Activated CD4-positive, alpha-beta T cell treated with anti-CD3 and anti-CD28 coated beads, Interleukin-10, Interleukin-2, amounts not matched to agents 100 ng/mL and 50 ng/mL, durations not matched to agents 16 hours and 8 hours (primary cell): ENCODE results near the gene HCRT.
"Not testable (repeated sequence)": the region's sequence is repeated elsewhere in the genome, so short reads cannot be mapped to it uniquely, and the experiment has no call there.

Experiments used
- DNase-seq: peaks from one replicate; pipeline ENCODE4 v3.0.0-alpha.2; 2020

Gene HCRT

GRCh38 chr17:42179335-42179734 lies 5.9 kb downstream of the HCRT start:
- no peak for DNase-seq

- DNase-seq: peak; percentile 35
These were observed 6.4 kb downstream of the HCRT start for GRCh38 chr17:42178817-42179216.

- no peak for DNase-seq
These were observed 7.6 kb downstream of the HCRT start for GRCh38 chr17:42177684-42178083.

GRCh38 chr17:42174126-42174783 lies 11.0 kb downstream of the HCRT start:
- DNase-seq: no peak

- DNase-seq: no peak
These were observed 13.4 kb downstream of the HCRT start for GRCh38 chr17:42171831-42172230.

GRCh38 chr17:42169351-42169750 lies 15.9 kb downstream of the HCRT start:
- DNase-seq: no peak

GRCh38 chr17:42167807-42168206 lies 17.4 kb downstream of the HCRT start:
- DNase-seq: no peak

- DNase-seq: no peak
These were observed 19.0 kb downstream of the HCRT start for GRCh38 chr17:42166196-42166763.

- no peak for DNase-seq
These were observed 19.5 kb downstream of the HCRT start for GRCh38 chr17:42165751-42166150.

GRCh38 chr17:42163696-42164407 lies 21.4 kb downstream of the HCRT start:
- DNase-seq: no peak

GRCh38 chr17:42163113-42163512 lies 22.1 kb downstream of the HCRT start:
- DNase-seq: peak; percentile 70

- DNase-seq: no peak
These were observed 24.7 kb downstream of the HCRT start for GRCh38 chr17:42160531-42160910.

- DNase-seq: no peak
These were observed 25.3 kb downstream of the HCRT start for GRCh38 chr17:42159796-42160530.

GRCh38 chr17:42155614-42156045 lies 29.6 kb downstream of the HCRT start:
- DNase-seq: no peak

GRCh38 chr17:42153919-42154742 lies 31.1 kb downstream of the HCRT start:
- peak; percentile 8 for DNase-seq

- DNase-seq: no peak
These were observed 38.2 kb downstream of the HCRT start for GRCh38 chr17:42146911-42147607.

GRCh38 chr17:42143138-42143537 lies 42.1 kb downstream of the HCRT start:
- not testable (repeated sequence) for DNase-seq

GRCh38 chr17:42142371-42142896 lies 42.8 kb downstream of the HCRT start:
- no peak for DNase-seq

- DNase-seq: no peak
These were observed 43.9 kb downstream of the HCRT start for GRCh38 chr17:42141382-42141781.

GRCh38 chr17:42140690-42141089 lies 44.6 kb downstream of the HCRT start:
- DNase-seq: not testable (repeated sequence)

- no peak for DNase-seq
These were observed 46.3 kb downstream of the HCRT start for GRCh38 chr17:42138749-42139492.
